OCI-M2 (cell line): ENCODE data around the gene KRT2.

ENCODE experiments used
- DNase-seq: peaks from one replicate; lab custom pipeline; 2025; ENCODE audit not compliant: unreplicated experiment; lab: John Stamatoyannopoulos, UW

The KRT2 gene

DNA sequence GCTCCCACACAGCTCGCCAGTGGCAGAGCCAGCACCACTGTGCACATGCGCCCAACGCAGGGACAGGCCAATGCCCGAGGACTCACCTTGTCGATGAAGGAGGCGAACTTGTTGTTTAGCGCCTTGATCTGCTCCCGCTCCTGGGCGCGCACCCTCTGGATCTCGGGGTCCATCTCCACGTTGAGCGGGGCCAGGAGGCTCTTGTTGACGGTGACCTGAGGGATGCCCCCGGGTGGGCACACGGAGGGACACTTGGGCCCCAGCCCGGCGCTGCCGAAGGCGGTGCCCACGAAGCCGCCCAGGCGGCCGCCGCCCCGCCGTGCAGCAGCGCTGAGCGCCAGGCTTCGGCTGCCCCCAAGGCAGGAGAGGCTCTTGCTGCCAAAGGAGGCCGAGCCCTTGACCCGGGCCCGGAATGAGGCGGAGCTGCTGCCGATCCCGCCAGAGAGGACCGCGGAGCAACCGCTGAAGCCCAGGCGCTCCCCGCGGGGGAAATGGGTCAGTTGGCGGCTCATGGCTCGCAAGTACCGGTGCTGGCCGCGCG lies 51.0 kb downstream of the KRT2 start, which contains the start of gene KRT72:
Gene KRT72 (minus strand): TSS at position 523 of the 541 bp plus-strand sequence. CDS start 11 bp downstream, at position 512.
- no peak for DNase-seq

DNA sequence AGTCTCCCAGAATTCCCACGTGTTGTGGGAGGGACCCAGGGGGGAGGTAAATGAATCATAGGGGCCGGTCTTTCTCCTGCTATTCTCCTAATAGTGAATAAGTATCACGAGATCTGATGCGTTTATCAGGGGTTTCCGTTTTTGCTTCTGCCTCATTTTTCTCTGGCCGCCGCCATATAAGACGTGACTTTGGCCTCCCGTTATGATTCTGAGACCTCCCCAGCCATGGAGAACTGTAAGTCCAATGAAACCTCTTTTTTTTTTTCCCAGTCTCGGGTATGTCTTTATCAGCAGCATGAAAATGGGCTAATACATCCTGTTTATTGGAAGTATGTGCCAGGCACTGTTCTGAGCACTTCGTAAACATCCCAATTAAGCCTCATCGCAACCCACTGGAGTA lies 51.5 kb downstream of the KRT2 start:
- no peak for DNase-seq

DNA sequence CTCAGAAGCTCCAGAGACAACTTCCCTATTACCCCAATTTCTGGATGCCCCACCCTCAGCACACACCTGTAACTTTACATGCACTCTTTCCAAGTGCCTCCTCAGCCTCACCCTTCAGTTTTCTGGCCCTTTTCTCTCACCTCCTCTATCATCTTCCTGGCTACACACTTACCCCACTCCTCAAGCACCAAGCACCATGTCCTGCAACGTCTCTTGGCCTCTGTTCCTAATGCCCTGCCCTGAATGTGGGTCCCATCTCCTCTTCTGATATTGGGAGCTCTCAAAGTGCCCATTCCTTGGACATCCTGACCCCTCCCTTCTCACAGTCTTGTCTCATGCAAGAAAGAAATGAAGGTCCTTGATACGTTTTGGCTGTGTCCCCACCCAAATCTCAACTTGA lies 51.9 kb downstream of the KRT2 start:
- no peak for DNase-seq

DNA sequence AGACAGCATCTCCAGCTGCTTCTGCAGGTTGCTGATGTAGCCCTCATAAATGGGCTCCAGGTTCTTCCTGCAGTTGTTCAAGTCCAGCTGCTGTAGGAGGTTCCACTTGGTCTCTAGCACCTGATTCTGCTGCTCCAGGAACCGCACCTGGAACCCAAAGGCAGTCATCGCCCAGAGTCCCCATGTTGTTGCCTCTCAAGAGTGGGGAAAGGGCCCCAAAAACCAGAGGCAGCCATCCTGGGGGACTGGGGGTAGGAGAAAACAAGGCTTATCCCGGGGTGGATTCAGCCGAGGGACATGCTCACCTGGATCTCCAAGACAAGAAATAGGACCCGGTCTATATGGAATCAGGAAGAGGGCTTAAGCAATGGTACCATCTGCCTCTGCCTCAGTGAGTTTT lies 53.0 kb downstream of the KRT2 start:
- no peak for DNase-seq
